Measurements from ENCODE around the gene RILPL1. TPM values are rescaled to one million over a fixed set of nuclear protein-coding genes. Genes with fewer than 3 reads are reported as not detected.

The RILPL1 gene
- total and polyA plus RNA-seq, 9 of the 15 experiments (the other 6 are each of a cell fraction or from before 2014, with no cell fraction given): 0.25 to 10.6 (median 8.6) TPM

DNA sequence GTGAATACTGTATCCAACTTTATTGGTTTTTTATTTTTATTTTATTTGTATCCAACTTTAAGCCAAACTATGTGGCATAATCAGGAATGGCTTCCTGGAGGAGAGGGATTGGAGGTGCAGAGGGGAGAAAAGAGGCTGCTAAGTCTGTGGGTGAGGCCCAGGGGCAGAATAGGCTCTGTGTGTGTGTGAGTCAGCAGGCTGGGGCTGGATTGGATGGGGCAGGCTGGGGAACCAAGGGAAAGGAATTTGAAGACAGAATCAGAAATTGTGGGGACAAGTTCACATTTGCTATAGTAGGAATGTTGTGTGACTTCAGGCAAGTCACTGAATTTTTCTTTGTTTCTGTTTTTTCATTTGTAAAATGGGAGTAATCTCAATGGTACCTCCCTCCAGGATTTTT lies 12.8 kb upstream of the RILPL1 start:
- no peaks in the 10 kb centered on the region for H3K36me3 ChIP-seq (ENCODE audit: control insufficient read depth, insufficient read depth, low read length)
- FAIRE-seq: no peak
- peaks cover 0 to 3% of the 10 kb centered on the region in 2 experiments; a peak in 1 of 5 replicates for H3K4me1 ChIP-seq (replicated peaks in 1 of 2; ENCODE audit: control insufficient read depth in 2 of 2, insufficient read depth in 2 of 2, low read length in 2 of 2)
- in situ Hi-C loops (cut with MboI): no loop called here
- TF ChIP-seq NFXL1 (CRISPR knock-in tag; IDR thresholded peaks at IDR 0.05): no peak
- no peak overlapping the region for H3K4me3 ChIP-seq
- DNase-seq (ENCODE audit: extremely low read depth in 1 of 4, low spot score in 3 of 4): peak in 1 of 4 experiments; percentile 29
- no peak overlapping the region for H2AFZ ChIP-seq (ENCODE audit: low read depth, low read length)
- H3K27ac ChIP-seq (ENCODE audit: extremely low read depth, low read depth, low read length): no peak overlapping the region
- no peak overlapping the region for H3K9ac ChIP-seq (ENCODE audit: insufficient read depth in 1 of 2, low read depth in 2 of 2, low read length in 2 of 2)
- intact Hi-C loops (cut with micrococcal nuclease): no loop called here
- CTCF ChIA-PET (ENCODE audit: low intra/inter-chr PET ratio): no interaction called here
- no peaks in the 10 kb centered on the region for H3K9me3 ChIP-seq (replicated peaks; ENCODE audit: control insufficient read depth, insufficient read depth, low read depth, low read length)
- H3K4me2 ChIP-seq (ENCODE audit: insufficient read depth, low read length): no peak overlapping the region
- no peaks in the 10 kb centered on the region for H3K79me2 ChIP-seq (ENCODE audit: control insufficient read depth, insufficient read depth, low read length)
- POLR2A ChIA-PET: no interaction called here
- H4K20me1 ChIP-seq (replicated peaks; ENCODE audit: control insufficient read depth, insufficient read depth, low read length): no peaks in the 10 kb centered on the region
- no TSS peak for BruUV-seq (replicated peaks)
- H3K27me3 ChIP-seq (ENCODE audit: control insufficient read depth in 2 of 2, insufficient read depth in 2 of 2, low read length in 2 of 2): peaks cover 0 to 4% of the 10 kb centered on the region in 2 experiments; a peak in 1 of 5 replicates
- H3K9me1 ChIP-seq (ENCODE audit: control insufficient read depth, insufficient read depth, low read length): no peaks in the 10 kb centered on the region
- peak; percentile 67 for ATAC-seq

DNA sequence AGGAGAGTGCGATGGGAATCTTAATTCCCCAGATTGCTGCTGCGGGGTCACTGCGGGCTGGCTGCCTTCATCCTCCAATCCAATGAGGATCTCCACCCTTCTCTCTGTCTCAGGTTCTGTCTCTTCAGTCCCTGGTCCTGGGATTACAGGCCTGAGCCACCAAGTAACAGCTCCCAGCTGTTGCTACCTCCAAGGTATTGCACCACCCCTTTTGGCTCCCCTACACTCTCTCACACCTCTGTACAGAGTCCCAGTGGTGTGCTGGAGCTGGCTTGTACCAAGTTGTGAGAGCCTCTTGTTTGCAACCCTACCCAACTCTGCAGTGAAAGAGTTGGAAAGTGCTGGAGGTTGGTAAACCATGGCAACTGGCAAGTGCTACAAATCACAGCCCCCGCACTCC lies 10.0 kb upstream of the RILPL1 start:
- Histone ChIP-seq H3K27me3 (ENCODE audit: control insufficient read depth in 2 of 2, insufficient read depth in 2 of 2, low read length in 2 of 2) (peaks cover 0 to 4% of the 10 kb centered on the region in 2 experiments; a peak in 1 of 5 replicates), H3K27ac (ENCODE audit: extremely low read depth, low read depth, low read length) (no peak overlapping the region), H3K9ac (ENCODE audit: insufficient read depth in 1 of 2, low read depth in 2 of 2, low read length in 2 of 2) (0 out of 4 replicates have a peak overlapping the region, but pooled peaks of 1 of the 2 experiments have one; percentile 24), H3K79me2 (ENCODE audit: control insufficient read depth, insufficient read depth, low read length) (no peaks in the 10 kb centered on the region), H3K4me2 (ENCODE audit: insufficient read depth, low read length) (no peak overlapping the region), H3K4me1 (replicated peaks in 1 of 2; ENCODE audit: control insufficient read depth in 2 of 2, insufficient read depth in 2 of 2, low read length in 2 of 2) (peaks cover 0 to 9% of the 10 kb centered on the region in 2 experiments; a peak in 1 of 5 replicates), H3K36me3 (ENCODE audit: control insufficient read depth, insufficient read depth, low read length) (no peaks in the 10 kb centered on the region), H3K9me1 (ENCODE audit: control insufficient read depth, insufficient read depth, low read length) (no peaks in the 10 kb centered on the region), H4K20me1 (replicated peaks; ENCODE audit: control insufficient read depth, insufficient read depth, low read length) (no peaks in the 10 kb centered on the region), H3K9me3 (replicated peaks; ENCODE audit: control insufficient read depth, insufficient read depth, low read depth, low read length) (no peaks in the 10 kb centered on the region), H3K4me3 (no peak overlapping the region), H2AFZ (ENCODE audit: low read depth, low read length) (peak overlapping the region; percentile 35; the same call in 1 of the 2 replicates)
- CTCF ChIA-PET (ENCODE audit: low intra/inter-chr PET ratio): no interaction called here
- no peak for ATAC-seq
- intact Hi-C loops (cut with micrococcal nuclease): no loop called here
- FAIRE-seq: no peak
- in situ Hi-C loops (cut with MboI): no loop called here
- DNase-seq (ENCODE audit: extremely low read depth in 1 of 4, low spot score in 3 of 4): peak in 1 of 4 experiments; percentile 4
- BruUV-seq (replicated peaks): no TSS peak
- POLR2A ChIA-PET: no interaction called here
- WGBS (ENCODE audit: insufficient coverage, low coverage, missing lambda C conversion rate): 65% methylated on average over 3 of the region's 4 CpGs
- TF ChIP-seq HDAC3 (IDR thresholded peaks at IDR 0.05; ENCODE audit: borderline replicate concordance, partially characterized antibody) (no peak), PHB (CRISPR knock-in tag; IDR thresholded peaks at IDR 0.05) (no peak), BRCA1 (IDR thresholded peaks at IDR 0.05) (no peak), BRCA1 (CRISPR knock-in tag; IDR thresholded peaks at IDR 0.05) (no peak)
- TF ChIP-seq, protein P1, sequence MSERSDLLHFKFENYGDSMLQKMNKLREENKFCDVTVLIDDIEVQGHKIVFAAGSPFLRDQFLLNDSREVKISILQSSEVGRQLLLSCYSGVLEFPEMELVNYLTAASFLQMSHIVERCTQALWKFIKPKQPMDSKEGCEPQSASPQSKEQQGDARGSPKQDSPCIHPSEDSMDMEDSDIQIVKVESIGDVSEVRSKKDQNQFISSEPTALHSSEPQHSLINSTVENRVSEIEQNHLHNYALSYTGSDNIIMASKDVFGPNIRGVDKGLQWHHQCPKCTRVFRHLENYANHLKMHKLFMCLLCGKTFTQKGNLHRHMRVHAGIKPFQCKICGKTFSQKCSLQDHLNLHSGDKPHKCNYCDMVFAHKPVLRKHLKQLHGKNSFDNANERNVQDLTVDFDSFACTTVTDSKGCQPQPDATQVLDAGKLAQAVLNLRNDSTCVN (CRISPR knock-in tag; IDR thresholded peaks at IDR 0.05): no peak
- TF ChIP-seq, protein P2, sequence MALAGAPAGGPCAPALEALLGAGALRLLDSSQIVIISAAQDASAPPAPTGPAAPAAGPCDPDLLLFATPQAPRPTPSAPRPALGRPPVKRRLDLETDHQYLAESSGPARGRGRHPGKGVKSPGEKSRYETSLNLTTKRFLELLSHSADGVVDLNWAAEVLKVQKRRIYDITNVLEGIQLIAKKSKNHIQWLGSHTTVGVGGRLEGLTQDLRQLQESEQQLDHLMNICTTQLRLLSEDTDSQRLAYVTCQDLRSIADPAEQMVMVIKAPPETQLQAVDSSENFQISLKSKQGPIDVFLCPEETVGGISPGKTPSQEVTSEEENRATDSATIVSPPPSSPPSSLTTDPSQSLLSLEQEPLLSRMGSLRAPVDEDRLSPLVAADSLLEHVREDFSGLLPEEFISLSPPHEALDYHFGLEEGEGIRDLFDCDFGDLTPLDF (CRISPR knock-in tag; IDR thresholded peaks at IDR 0.05): no peak

Data from K562 (cell line).